PC-3 (cell line): Measurements from ENCODE around the gene RNF32. TPM values are rescaled to one million over a fixed set of nuclear protein-coding genes. Genes with fewer than 3 reads are reported as not detected.
"Not testable (repeated sequence)": the region's sequence is repeated elsewhere in the genome, so short reads cannot be mapped to it uniquely, and the experiment has no call there.

Experiments
- ATAC-seq: fragments of 200-7000 bp; cut with Tn5 transposase; 2 replicates; pipeline ENCODE4 v1.9.1; 2020; ENCODE audit warnings: mild to moderate bottlenecking, moderate library complexity
- BruUV-seq: library from RNA; stranded (reverse); fragments of 400-500 nt; replicated peaks from 2 replicates; lab custom pipeline; 2021; lab: Mats Ljungman, UMichigan
- CTCF ChIA-PET: fragments of 300-600 bp; sonication (Branson Sonifier 250); formaldehyde crosslinking; loops from one replicate; lab custom pipeline; 2022; ENCODE audit warnings: antibody characterized with exemption; lab: Charles Lee
- POLR2A ChIA-PET: fragments of 300-600 bp; sonication (Branson Sonifier 250); formaldehyde crosslinking; loops from one replicate; lab custom pipeline; 2022; ENCODE audit warnings: antibody characterized with exemption; ENCODE audit not compliant: unreplicated experiment; lab: Charles Lee
- DNase-seq: peaks from one replicate; pipeline ENCODE4 v3.0.0-alpha.2; 2015
- H2AFZ ChIP-seq: fragments of 300-600 bp; sonication (generic); 2 replicates; pipeline ENCODE4 v1.6.0; 2016; ENCODE audit warnings: antibody characterized with exemption, low read length
- H3F3A ChIP-seq: fragments of 300-600 bp; sonication (generic); one replicate; pipeline ENCODE4 v1.6.0; 2017; ENCODE audit warnings: antibody characterized with exemption, low read length, control low read depth, mild to moderate bottlenecking; ENCODE audit not compliant: unreplicated experiment
- H3K27ac ChIP-seq: fragments of 300-600 bp; sonication (generic); 2 replicates; pipeline ENCODE4 v1.5.1; 2016; ENCODE audit warnings: mild to moderate bottlenecking, low read length
- H3K27me3 ChIP-seq: fragments of 300-600 bp; sonication (generic); 2 replicates; pipeline ENCODE4 v1.6.1; 2016; ENCODE audit warnings: low read length, mixed read lengths
- H3K36me3 ChIP-seq: fragments of 300-600 bp; sonication (generic); 2 replicates; pipeline ENCODE4 v1.6.1; 2016; ENCODE audit warnings: low read depth, mixed run types, low read length, mixed read lengths
- H3K4me1 ChIP-seq: fragments of 300-600 bp; sonication (generic); 2 replicates; pipeline ENCODE4 v1.5.1; 2016; ENCODE audit warnings: low read length; ENCODE audit not compliant: insufficient read depth
- H3K4me2 ChIP-seq: fragments of 300-600 bp; sonication (generic); 2 replicates; pipeline ENCODE4 v1.6.0; 2016; ENCODE audit warnings: low read length
- H3K4me3 ChIP-seq: fragments of 300-600 bp; sonication (generic); 2 replicates; pipeline ENCODE4 v1.5.1; 2016; ENCODE audit warnings: mild to moderate bottlenecking, low read length, mixed read lengths
- H3K79me2 ChIP-seq: fragments of 300-600 bp; sonication (generic); 2 replicates; pipeline ENCODE4 v1.6.1; 2017; ENCODE audit warnings: low read length, mixed read lengths
- H3K9ac ChIP-seq: fragments of 300-600 bp; sonication (generic); 2 replicates; pipeline ENCODE4 v1.6.0; 2016; ENCODE audit warnings: mild to moderate bottlenecking, low read length
- H3K9me2 ChIP-seq: fragments of 300-600 bp; sonication (generic); replicated peaks from 2 replicates; pipeline ENCODE4 v1.6.1; 2016; ENCODE audit warnings: mixed run types, low read length, mixed read lengths
- H3K9me3 ChIP-seq: fragments of 300-600 bp; sonication (generic); 2 replicates; pipeline ENCODE4 v1.6.1; 2016; ENCODE audit warnings: low read length, mixed read lengths
- H4K20me1 ChIP-seq: fragments of 300-600 bp; sonication (generic); 2 replicates; pipeline ENCODE4 v1.6.1; 2016; ENCODE audit warnings: low read length, mixed read lengths
- EZH2 ChIP-seq: fragments of 300-600 bp; sonication (generic); IDR thresholded peaks from one replicate; pipeline ENCODE4 v1.6.1; 2017; ENCODE audit warnings: antibody characterized with exemption, mild to moderate bottlenecking, low read length; ENCODE audit not compliant: unreplicated experiment
- EZH2phosphoT487 ChIP-seq: fragments of 300-600 bp; sonication (generic); IDR thresholded peaks from 2 replicates; pipeline ENCODE4 v1.6.1; 2018; ENCODE audit warnings: mild to moderate bottlenecking, antibody characterized with exemption, low read length, borderline replicate concordance
- intact Hi-C: fragments of 100-400 bp; cut with micrococcal nuclease; formaldehyde crosslinking; loops from 2 replicates; pipeline ENCODE4 v1.9.0; 2023
- total RNA-seq: library from RNA; depleted of rRNA; stranded (reverse); fragments of >200 nt; gene quantifications from 2 replicates; pipeline ENCODE4 v1.2.3, GENCODE V29; 2014
- TF ChIP-seq, protein P1 (sequence below): fragments of 300-600 bp; sonication (generic); conservative IDR thresholded peaks from 2 replicates; pipeline ENCODE4 v1.5.1; 2017; ENCODE audit warnings: antibody characterized with exemption, low read depth, mild to moderate bottlenecking, low read length

The RNF32 gene
- total RNA-seq, 1 experiment from 2014 or later: 1.7 TPM

DNA sequence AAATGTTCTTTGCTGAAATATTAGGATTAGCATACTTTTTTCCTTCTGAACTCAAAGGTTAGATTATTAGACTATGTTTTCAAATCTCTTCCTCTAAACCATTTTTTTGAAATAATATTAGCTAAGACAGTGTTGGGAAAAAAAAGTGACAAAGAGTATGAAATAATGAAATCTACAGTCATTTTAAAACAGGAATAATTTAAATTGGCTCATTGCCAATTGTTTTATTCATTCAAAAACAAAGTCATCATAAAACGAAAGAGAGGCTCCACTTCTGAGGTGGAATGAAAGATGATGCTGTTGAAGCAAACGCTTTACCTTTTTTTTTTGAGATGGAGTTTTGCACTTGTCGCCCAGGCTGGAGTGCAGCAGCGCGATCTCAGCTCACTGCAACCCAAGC is 51.2 kb downstream of the RNF32 start:
- Histone ChIP-seq H3K27me3 (no peaks in the 10 kb centered on the region), H3K4me3 (no peak overlapping the region), H2AFZ (no peak overlapping the region), H3K79me2 (no peaks in the 10 kb centered on the region), H3K27ac (no peak overlapping the region), H4K20me1 (no peaks in the 10 kb centered on the region), H3K36me3 (no peaks in the 10 kb centered on the region), H3K9me2 (no peaks in the 10 kb centered on the region), H3K9me3 (no peaks in the 10 kb centered on the region), H3K4me1 (no peaks in the 10 kb centered on the region), H3K9ac (no peak overlapping the region), H3F3A (no peaks in the 10 kb centered on the region), H3K4me2 (no peak overlapping the region)
- ChIA-PET CTCF (no interaction called here), POLR2A (no interaction called here)
- DNase-seq: no peak
- no peak for ATAC-seq
- BruUV-seq: no TSS peak
- TF ChIP-seq EZH2: no peak
- TF ChIP-seq, protein P1, sequence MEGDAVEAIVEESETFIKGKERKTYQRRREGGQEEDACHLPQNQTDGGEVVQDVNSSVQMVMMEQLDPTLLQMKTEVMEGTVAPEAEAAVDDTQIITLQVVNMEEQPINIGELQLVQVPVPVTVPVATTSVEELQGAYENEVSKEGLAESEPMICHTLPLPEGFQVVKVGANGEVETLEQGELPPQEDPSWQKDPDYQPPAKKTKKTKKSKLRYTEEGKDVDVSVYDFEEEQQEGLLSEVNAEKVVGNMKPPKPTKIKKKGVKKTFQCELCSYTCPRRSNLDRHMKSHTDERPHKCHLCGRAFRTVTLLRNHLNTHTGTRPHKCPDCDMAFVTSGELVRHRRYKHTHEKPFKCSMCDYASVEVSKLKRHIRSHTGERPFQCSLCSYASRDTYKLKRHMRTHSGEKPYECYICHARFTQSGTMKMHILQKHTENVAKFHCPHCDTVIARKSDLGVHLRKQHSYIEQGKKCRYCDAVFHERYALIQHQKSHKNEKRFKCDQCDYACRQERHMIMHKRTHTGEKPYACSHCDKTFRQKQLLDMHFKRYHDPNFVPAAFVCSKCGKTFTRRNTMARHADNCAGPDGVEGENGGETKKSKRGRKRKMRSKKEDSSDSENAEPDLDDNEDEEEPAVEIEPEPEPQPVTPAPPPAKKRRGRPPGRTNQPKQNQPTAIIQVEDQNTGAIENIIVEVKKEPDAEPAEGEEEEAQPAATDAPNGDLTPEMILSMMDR: no peak
- no peak for TF ChIP-seq EZH2phosphoT487
- intact Hi-C loops: loop anchor here (2.0 kb wide), 2 partner anchors 33 to 59 kb away; no protein-coding TSS in a partner anchor

DNA sequence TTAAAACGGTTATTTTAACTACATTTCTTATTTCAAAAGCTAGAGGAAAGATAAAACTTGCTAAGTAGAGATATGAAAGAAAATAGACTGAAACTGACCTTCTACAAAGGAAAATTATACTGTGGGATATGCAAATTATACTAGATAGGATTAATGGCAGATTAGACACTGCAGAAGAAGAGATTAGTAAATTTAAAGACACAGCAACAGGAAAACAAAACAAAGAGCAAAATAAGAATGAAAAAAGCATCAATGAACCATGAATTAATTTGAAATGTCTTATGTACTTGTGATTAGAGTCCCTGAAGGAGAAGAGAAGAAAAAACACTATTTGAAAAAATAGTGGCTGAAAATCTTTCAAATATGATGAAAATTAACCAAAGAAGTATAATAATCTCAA is 52.3 kb downstream of the RNF32 start:
- ChIA-PET CTCF (no interaction called here), POLR2A (no interaction called here)
- TF ChIP-seq EZH2phosphoT487 (no peak), EZH2 (no peak)
- TF ChIP-seq, protein P1: no peak
- DNase-seq (no peak), ATAC-seq (no peak)
- H2AFZ ChIP-seq: no peak overlapping the region
- H3K27me3 ChIP-seq: no peaks in the 10 kb centered on the region
- H3K4me2 ChIP-seq: no peak overlapping the region
- H3K9me2 ChIP-seq: no peaks in the 10 kb centered on the region
- H3K4me3 ChIP-seq: no peak overlapping the region
- H3K27ac ChIP-seq: no peak overlapping the region
- H3F3A ChIP-seq: no peaks in the 10 kb centered on the region
- H4K20me1 ChIP-seq: no peaks in the 10 kb centered on the region
- BruUV-seq: no TSS peak
- H3K79me2 ChIP-seq: no peaks in the 10 kb centered on the region
- no peaks in the 10 kb centered on the region for H3K9me3 ChIP-seq
- H3K9ac ChIP-seq: no peak overlapping the region
- H3K36me3 ChIP-seq: no peaks in the 10 kb centered on the region
- intact Hi-C loops: loop anchor here (2.0 kb wide), 2 partner anchors 32 to 58 kb away; no protein-coding TSS in a partner anchor
- H3K4me1 ChIP-seq: no peaks in the 10 kb centered on the region

DNA sequence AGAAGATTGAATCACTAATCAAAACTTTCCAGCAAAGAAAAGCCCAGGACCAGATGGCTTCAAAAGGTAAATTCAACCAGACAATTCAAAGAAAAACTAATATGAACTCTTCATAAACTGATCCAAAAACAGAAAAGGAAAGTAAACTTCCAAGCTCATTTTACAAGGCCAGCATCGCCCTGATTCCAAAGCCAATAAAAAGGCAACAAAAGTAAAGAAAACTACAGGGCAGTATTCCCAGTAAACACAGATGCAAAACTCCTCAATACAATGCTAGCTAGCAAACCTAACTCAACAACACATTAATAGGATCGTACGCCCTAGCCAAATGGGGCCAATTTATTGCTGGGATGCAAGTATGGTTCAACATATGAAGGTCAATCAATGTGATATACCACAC is 53.1 kb downstream of the RNF32 start:
- DNase-seq: no peak
- H3K79me2 ChIP-seq: no peaks in the 10 kb centered on the region
- ATAC-seq: peak; percentile 57
- H3K4me3 ChIP-seq: no peak overlapping the region
- no peak overlapping the region for H2AFZ ChIP-seq
- no peaks in the 10 kb centered on the region for H3K4me1 ChIP-seq
- H3K27me3 ChIP-seq: no peaks in the 10 kb centered on the region
- ChIA-PET POLR2A (interaction anchor here (0.6 kb wide), 1 partner anchor 52 kb away, joined by 3 read pairs; no protein-coding TSS in a partner anchor), CTCF (no interaction called here)
- H3K9ac ChIP-seq: no peak overlapping the region
- no peaks in the 10 kb centered on the region for H3K9me3 ChIP-seq
- H4K20me1 ChIP-seq: no peaks in the 10 kb centered on the region
- no peak overlapping the region for H3K4me2 ChIP-seq
- intact Hi-C loops: loop anchor here (2.0 kb wide), 2 partner anchors 31 to 57 kb away; no protein-coding TSS in a partner anchor
- no peaks in the 10 kb centered on the region for H3K9me2 ChIP-seq
- BruUV-seq: no TSS peak
- H3F3A ChIP-seq: no peaks in the 10 kb centered on the region
- H3K27ac ChIP-seq: no peak overlapping the region
- TF ChIP-seq, protein P1: no peak
- no peak for TF ChIP-seq EZH2
- TF ChIP-seq EZH2phosphoT487: no peak
- no peaks in the 10 kb centered on the region for H3K36me3 ChIP-seq

DNA sequence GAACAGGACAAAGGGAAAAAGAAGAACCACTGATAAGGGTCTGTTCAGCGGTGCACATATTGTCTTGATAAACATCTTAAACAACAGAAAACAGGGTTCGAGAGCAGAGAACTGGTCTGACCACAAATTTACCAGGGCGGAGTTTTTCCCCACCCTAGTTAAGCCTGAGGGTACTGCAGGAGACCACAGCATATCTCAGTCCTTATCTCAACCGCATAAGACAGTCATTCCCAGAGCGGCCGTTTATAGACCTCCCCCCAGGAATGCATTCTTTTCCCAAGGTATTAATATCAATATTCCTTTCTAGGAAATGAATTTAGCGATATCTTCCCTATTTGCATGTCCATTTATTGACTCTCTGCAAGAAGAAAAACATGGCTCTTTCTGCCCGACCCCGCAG is 56.7 kb downstream of the RNF32 start:
- POLR2A ChIA-PET, H2AFZ ChIP-seq, H3K9ac ChIP-seq, H4K20me1 ChIP-seq, H3K27me3 ChIP-seq, H3K9me2 ChIP-seq, H3K27ac ChIP-seq, BruUV-seq, H3K79me2 ChIP-seq, intact Hi-C loops, H3K4me2 ChIP-seq, H3F3A ChIP-seq, H3K9me3 ChIP-seq, ATAC-seq, H3K4me1 ChIP-seq, H3K4me3 ChIP-seq, H3K36me3 ChIP-seq, DNase-seq, CTCF ChIA-PET: not testable (repeated sequence)
